ENCODE results near the gene TMEM183A. TPM values are rescaled to one million over a fixed set of nuclear protein-coding genes. Genes with fewer than 3 reads are reported as not detected.

The TMEM183A gene
- total and polyA plus RNA-seq, 9 of the 15 experiments (the other 6 are each of a cell fraction or from before 2014, with no cell fraction given) = 23.4 to 190 (median 124) TPM

DNA sequence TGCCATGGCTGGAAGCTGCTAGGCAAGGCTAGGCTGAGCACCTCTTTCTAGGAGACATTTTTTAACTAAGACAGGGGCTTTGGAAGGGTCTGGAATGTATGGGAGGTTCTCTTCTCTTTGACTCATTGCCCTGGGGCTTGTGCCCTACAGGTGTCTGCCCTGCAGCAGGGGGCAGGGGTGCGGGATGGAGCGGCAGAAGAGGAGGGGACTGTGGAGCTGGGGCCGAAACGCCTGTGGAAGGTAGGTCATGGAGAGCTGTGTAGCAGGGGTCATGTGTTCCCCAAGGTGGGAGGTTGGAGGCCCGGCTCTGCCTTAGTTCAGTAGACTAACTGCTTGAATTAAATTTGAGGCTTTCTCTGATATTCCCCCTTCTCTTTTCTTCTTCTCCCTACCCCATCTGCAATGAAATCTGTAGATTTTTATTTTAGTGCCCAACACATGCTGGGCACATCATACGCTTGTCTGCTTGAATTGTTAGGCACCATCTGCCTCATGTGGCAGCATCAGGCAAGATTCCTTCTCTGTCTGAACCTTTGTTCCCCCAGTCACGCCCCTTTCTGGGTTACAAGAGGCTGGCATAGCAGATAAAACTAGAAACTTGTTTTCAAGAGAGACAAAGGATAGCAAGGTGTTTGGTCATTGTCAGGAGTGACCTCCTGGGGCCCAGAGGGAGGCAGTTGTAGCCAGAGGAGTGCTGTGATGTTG lies 37.5 kb downstream of the TMEM183A start (continued):
- TF ChIP-seq, protein P1, sequence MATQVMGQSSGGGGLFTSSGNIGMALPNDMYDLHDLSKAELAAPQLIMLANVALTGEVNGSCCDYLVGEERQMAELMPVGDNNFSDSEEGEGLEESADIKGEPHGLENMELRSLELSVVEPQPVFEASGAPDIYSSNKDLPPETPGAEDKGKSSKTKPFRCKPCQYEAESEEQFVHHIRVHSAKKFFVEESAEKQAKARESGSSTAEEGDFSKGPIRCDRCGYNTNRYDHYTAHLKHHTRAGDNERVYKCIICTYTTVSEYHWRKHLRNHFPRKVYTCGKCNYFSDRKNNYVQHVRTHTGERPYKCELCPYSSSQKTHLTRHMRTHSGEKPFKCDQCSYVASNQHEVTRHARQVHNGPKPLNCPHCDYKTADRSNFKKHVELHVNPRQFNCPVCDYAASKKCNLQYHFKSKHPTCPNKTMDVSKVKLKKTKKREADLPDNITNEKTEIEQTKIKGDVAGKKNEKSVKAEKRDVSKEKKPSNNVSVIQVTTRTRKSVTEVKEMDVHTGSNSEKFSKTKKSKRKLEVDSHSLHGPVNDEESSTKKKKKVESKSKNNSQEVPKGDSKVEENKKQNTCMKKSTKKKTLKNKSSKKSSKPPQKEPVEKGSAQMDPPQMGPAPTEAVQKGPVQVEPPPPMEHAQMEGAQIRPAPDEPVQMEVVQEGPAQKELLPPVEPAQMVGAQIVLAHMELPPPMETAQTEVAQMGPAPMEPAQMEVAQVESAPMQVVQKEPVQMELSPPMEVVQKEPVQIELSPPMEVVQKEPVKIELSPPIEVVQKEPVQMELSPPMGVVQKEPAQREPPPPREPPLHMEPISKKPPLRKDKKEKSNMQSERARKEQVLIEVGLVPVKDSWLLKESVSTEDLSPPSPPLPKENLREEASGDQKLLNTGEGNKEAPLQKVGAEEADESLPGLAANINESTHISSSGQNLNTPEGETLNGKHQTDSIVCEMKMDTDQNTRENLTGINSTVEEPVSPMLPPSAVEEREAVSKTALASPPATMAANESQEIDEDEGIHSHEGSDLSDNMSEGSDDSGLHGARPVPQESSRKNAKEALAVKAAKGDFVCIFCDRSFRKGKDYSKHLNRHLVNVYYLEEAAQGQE (IDR thresholded peaks at IDR 0.05; ENCODE audit: borderline replicate concordance) = no peak
- TF ChIP-seq, protein P1 (CRISPR knock-in tag; IDR thresholded peaks at IDR 0.05; ENCODE audit: low read depth) = no peak
- TF ChIP-seq SLC30A9 (CRISPR knock-in tag; IDR thresholded peaks at IDR 0.05) (no peak), TARDBP (IDR thresholded peaks at IDR 0.05) (no peak), ZNF785 (CRISPR knock-in tag; IDR thresholded peaks at IDR 0.05) (no peak), ILF3 (IDR thresholded peaks at IDR 0.05; ENCODE audit: borderline replicate concordance) (no peak), HNRNPK (IDR thresholded peaks at IDR 0.05; ENCODE audit: low read depth, low read length, poor library complexity, severe bottlenecking) (no peak)
- TF ChIP-seq, protein P2, sequence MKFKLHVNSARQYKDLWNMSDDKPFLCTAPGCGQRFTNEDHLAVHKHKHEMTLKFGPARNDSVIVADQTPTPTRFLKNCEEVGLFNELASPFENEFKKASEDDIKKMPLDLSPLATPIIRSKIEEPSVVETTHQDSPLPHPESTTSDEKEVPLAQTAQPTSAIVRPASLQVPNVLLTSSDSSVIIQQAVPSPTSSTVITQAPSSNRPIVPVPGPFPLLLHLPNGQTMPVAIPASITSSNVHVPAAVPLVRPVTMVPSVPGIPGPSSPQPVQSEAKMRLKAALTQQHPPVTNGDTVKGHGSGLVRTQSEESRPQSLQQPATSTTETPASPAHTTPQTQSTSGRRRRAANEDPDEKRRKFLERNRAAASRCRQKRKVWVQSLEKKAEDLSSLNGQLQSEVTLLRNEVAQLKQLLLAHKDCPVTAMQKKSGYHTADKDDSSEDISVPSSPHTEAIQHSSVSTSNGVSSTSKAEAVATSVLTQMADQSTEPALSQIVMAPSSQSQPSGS (CRISPR knock-in tag; IDR thresholded peaks at IDR 0.05) = no peak
